Epithelial cell of proximal tubule (primary cell): ENCODE data around the gene HSPA12A. TPM values are rescaled to one million over a fixed set of nuclear protein-coding genes. Genes with fewer than 3 reads are reported as not detected.

Experiments
- DNase-seq: peaks from one replicate; pipeline ENCODE4 v3.0.0-alpha.2; 2011; ENCODE audit warnings: low read depth
- H3K4me3 ChIP-seq: 2 replicates; pipeline ENCODE4 v1.5.1; 2011; ENCODE audit warnings: low read depth, mild to moderate bottlenecking, low read length
- CTCF ChIP-seq: conservative IDR thresholded peaks from 2 replicates; pipeline ENCODE4 v1.5.1; 2012; ENCODE audit warnings: low read depth, mild to moderate bottlenecking, low read length
- total RNA-seq: library from RNA; depleted of rRNA; stranded (reverse); fragments of >200 nt; gene quantifications from 2 replicates; pipeline ENCODE4 v1.2.3, GENCODE V29; 2015

HSPA12A gene
- total RNA-seq, 1 donor from 2014 or later: 13.0 TPM

DNA sequence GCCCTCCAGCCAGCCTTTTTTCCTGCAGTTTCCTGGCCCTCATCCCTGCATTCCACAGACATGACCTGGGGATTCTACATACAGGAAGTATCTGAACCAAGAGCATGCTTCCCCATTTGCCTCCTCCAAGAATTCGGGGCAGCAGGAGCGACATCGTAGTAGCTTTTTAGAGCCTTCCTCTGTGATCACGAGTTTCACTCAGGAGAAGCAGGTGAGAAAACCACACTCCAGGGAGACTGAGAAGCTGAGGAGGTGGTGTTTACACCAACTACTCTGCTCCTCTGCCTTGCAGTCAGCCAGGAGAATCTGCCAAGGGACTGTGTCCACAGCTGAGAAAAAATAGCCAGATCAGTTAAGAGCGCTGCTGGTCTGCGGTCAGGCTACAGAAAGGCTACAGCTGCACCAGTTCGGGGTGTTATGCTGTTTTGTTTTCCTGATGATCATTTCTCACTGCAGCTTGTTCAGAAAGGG is 54.1 kb downstream of the HSPA12A start:
- H3K4me3 ChIP-seq: no peak overlapping the region
- no peak for TF ChIP-seq CTCF
- no peak for DNase-seq

DNA sequence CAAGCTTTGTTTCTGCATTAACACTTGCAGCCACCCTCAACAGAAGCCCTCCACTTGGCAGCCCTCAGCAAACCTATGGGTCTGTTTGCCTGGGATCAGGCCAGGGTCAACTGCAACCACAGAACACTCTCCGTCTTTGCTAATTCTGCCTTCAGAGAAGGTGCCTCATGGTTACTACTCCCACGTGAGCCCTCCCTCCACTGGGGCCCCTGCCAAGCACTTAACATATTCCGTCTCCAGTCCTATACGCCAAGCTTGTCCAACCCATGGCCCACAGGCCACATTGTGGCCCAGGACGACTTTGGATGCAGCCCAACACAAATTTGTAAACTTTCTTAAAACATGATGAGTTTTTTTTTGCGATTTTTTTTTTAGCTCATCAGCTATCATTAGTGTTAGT is 54.7 kb downstream of the HSPA12A start:
- DNase-seq: no peak
- TF ChIP-seq CTCF: no peak
- no peak overlapping the region for H3K4me3 ChIP-seq

- DNase-seq: no peak
- TF ChIP-seq CTCF: no peak
- H3K4me3 ChIP-seq: no peak overlapping the region
Observed at GRCh38 chr10:116686632-116687031, 55.7 kb downstream of the HSPA12A start.

DNA sequence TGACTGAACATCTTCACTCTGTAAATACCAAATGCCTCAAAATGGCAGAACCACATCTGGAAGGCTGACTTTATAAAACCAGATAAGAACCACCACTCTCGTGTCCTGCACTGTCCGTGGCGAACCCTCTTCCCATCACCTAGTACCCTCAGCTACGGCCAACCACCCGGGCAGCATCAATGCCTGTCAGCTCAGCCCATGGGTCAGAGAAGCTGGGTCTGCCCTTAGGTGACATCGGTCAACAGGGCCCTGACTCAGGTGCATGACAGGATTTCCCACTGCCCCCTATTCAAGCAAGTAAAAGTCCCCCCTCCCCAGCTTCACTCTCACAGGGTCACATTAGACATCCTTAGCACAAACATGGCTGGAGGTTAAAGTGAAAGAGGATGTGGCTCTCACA is 56.6 kb downstream of the HSPA12A start:
- no peak overlapping the region for H3K4me3 ChIP-seq
- no peak for DNase-seq
- no peak for TF ChIP-seq CTCF

- no peak overlapping the region for H3K4me3 ChIP-seq
- no peak for DNase-seq
- TF ChIP-seq CTCF: no peak
Observed at GRCh38 chr10:116684781-116685180, 57.6 kb downstream of the HSPA12A start.

GRCh38 chr10:116683821-116684220 is 58.5 kb downstream of the HSPA12A start:
- DNase-seq: no peak
- H3K4me3 ChIP-seq: no peak overlapping the region
- no peak for TF ChIP-seq CTCF

DNA sequence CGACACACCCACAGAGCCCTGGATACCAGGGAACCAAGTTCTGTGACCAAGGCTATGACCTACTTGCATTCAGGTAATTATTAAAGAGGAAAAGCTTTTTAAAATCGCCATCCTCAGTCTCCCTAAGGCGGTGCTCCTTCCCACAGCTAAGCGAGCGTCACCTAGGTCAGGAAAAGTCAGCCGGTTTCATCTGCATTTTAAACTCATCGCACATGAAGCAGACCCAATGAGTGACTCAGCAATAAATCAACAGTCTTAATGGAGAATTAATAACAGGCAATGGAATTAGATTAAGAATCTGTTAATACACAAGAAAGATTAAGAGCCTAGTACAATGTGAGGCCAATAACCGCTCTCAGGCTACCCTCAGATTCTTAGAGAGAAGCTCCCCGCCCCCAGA is 59.2 kb downstream of the HSPA12A start:
- no peak overlapping the region for H3K4me3 ChIP-seq

More for the DNA sequence above, 59.2 kb downstream of the HSPA12A start:
- no peak for TF ChIP-seq CTCF
- DNase-seq: peak; percentile 49
